ENCODE data around the gene PACSIN3. TPM values are rescaled to one million over a fixed set of nuclear protein-coding genes. Genes with fewer than 3 reads are reported as not detected.
"Not testable (repeated sequence)": the region's sequence is repeated elsewhere in the genome, so short reads cannot be mapped to it uniquely, and the experiment has no call there.

The PACSIN3 gene
- total RNA-seq, 1 donor from 2014 or later = 17.0 TPM

DNA sequence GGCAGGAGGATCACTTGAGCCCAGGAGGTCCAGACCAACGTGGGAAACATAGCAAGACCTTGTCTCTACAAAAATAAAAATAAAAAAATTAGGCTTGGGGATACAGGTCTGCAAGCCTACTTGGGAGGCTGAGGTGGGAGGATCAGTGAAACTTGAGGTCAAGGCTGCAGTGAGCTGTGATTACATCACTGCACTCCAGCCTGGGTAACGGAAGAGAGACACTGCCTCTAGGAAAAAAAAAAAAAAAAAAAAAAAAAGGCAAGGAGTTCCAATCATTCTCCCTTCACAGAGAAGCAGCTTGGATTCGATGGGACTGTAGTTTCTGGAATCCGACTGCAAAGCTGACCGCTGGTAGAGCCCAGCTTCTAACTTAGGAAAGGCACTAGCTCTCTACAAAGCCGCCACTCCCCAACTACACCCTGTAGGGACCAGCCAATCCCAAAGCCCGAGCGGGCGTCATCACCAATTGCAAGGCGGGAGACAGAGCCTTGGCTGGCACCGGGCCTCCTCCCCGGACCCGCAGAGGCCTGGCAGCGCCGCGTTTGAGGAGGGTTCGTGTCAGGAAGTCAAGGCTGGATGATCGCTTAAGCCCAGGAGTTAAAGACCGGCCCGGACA lies 27.8 kb upstream of the PACSIN3 start:
- peak; percentile 77 for DNase-seq (ENCODE audit: low spot score)
- intact Hi-C loops (cut with micrococcal nuclease) = loop anchor here (1.0 to 2.0 kb wide), 3 partner anchors 28 to 597 kb away; partner anchors contain the start of genes ATG13, CKAP5, HARBI1 and PACSIN3
- Mint-ChIP-seq H3K36me3 (ENCODE audit: low read depth) (peaks cover 25% of the 10 kb centered on the region), H3K4me1 (ENCODE audit: low read depth) (peaks cover 45% of the 10 kb centered on the region), H3K27me3 (ENCODE audit: insufficient read depth) (peaks cover 2% of the 10 kb centered on the region), H3K4me3 (peak overlapping the region; percentile 96), H3K9me3 (no peaks in the 10 kb centered on the region), H3K27ac (peak overlapping the region; percentile 100)

DNA sequence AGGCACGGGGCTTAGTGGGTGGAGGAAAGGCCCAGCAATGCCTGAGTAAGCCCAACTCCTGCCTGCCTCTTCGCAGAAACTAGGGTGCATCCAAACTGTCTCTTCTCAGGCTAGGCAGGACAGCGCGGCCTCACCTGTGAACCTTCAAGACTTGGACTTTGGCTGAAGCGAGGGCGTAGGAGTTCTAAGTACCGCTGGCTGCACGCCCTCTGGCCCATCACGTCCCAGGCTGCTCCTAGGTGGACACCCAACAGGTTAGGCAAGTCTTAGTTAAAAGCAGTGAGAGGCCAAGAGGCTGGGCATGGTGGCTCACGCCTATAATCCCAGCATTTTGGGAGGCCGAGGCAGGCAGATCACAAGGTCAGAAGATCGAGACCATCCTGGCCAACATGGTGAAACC lies 26.7 kb upstream of the PACSIN3 start:
- intact Hi-C loops (cut with micrococcal nuclease) = no loop called here
- Mint-ChIP-seq H3K4me1 (ENCODE audit: low read depth) (peaks cover 36% of the 10 kb centered on the region), H3K4me3 (peak overlapping the region; percentile 11), H3K27me3 (ENCODE audit: insufficient read depth) (peaks cover 2% of the 10 kb centered on the region), H3K9me3 (no peaks in the 10 kb centered on the region), H3K27ac (no peak overlapping the region), H3K36me3 (ENCODE audit: low read depth) (peaks cover 18% of the 10 kb centered on the region)
- DNase-seq (ENCODE audit: low spot score) = no peak

DNA sequence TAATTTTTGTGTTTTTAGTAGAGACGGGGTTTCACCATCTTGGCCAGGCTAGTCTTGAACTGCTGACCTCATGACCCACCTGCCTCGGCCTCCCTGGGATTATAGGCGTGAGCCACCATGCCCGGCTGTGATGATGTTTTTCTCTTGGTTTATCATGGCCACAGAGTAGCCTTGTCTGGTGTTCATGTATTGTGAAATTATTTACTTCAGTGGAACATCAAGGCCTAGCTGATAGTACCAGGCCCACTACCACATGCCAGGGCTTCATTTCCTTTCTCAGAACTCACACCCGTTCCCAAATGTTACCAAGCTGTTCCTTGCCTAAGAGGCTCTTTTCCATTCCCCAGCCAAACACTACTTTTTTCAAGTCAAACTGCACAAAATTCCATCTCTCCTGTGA lies 22.4 kb upstream of the PACSIN3 start:
- no peaks in the 10 kb centered on the region for H3K9me3 Mint-ChIP-seq
- H3K36me3 Mint-ChIP-seq (ENCODE audit: low read depth) = no peaks in the 10 kb centered on the region
- peaks cover 2% of the 10 kb centered on the region for H3K4me1 Mint-ChIP-seq (ENCODE audit: low read depth)
- DNase-seq (ENCODE audit: low spot score) = no peak
- intact Hi-C loops (cut with micrococcal nuclease) = no loop called here
- no peak overlapping the region for H3K4me3 Mint-ChIP-seq
- peaks cover 2% of the 10 kb centered on the region for H3K27me3 Mint-ChIP-seq (ENCODE audit: insufficient read depth)
- no peak overlapping the region for H3K27ac Mint-ChIP-seq

DNA sequence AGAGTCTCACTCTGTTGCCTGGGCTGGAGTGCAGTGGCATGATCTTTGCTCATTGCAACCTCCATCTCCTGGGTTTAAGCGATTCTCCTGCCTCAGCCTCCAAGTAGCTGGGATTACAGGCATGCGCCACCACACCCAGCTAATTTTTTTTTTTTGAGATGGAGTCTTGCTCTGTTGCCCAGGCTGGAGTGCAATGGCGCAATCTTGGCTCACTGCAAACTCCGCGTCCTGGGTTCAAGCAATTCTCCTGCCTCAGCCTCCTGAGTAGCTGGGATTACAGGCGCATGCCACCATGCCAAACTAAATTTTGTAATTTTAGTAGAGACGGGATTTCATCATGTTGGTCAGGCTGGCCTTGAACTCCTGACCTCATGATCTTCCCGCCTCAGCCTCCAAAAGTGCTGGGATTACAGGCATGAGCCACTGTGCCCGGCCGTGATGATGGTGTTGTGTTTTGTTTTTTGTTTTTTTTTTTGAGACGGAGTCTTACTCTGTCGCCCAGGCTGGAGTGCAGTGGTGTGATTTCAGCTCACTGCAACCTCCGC lies 21.8 kb upstream of the PACSIN3 start:
- H3K9me3 Mint-ChIP-seq; DNase-seq (ENCODE audit: low spot score); H3K36me3 Mint-ChIP-seq (ENCODE audit: low read depth); H3K27ac Mint-ChIP-seq; intact Hi-C loops (cut with micrococcal nuclease); H3K4me1 Mint-ChIP-seq (ENCODE audit: low read depth); H3K4me3 Mint-ChIP-seq; H3K27me3 Mint-ChIP-seq (ENCODE audit: insufficient read depth): not testable (repeated sequence)

DNA sequence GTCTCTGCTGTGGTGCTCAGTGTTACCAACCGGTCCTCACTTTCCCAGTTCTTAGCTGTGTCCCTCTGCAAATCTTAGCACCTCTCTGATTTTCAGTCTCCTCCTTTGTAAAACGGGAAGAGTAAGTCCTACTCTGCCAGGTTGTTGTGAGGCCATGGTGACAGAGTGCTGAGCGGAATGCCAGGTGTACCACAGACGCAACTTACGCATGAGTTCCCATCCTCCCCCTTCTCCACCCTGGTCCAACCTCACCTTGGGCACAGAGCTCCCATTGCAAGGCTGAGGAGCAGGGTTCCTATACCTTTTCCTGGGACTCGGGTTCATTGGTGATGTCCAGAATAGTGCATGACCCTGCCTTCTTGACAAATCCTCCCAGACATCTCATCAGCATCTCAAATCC lies 21.2 kb upstream of the PACSIN3 start:
- no peaks in the 10 kb centered on the region for H3K9me3 Mint-ChIP-seq
- intact Hi-C loops (cut with micrococcal nuclease) = no loop called here
- H3K4me3 Mint-ChIP-seq = no peak overlapping the region
- H3K36me3 Mint-ChIP-seq (ENCODE audit: low read depth) = no peaks in the 10 kb centered on the region
- no peak overlapping the region for H3K27ac Mint-ChIP-seq
- H3K27me3 Mint-ChIP-seq (ENCODE audit: insufficient read depth) = peaks cover 2% of the 10 kb centered on the region
- DNase-seq (ENCODE audit: low spot score) = no peak
- H3K4me1 Mint-ChIP-seq (ENCODE audit: low read depth) = no peaks in the 10 kb centered on the region

DNA sequence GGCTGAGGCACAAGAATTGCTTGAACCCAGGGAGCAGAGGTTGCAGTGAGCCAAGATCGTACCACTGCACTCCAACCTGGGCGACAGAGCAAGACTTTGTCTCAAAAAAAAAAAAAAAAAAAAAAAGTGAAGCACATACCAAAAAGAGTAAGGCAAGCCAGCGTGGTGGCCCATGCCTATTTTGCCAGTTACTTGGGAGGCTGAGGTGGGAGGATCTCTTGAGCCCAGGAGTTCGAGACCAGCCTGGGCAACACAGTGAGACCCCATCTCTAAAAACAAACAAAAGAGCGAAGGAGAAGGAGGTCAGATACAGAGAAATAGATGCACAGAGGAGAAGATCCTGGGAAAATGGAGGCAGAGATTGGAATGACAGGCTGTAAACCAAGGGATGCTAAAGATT lies 20.3 kb upstream of the PACSIN3 start:
- H3K9me3 Mint-ChIP-seq; H3K27me3 Mint-ChIP-seq (ENCODE audit: insufficient read depth); intact Hi-C loops (cut with micrococcal nuclease); H3K27ac Mint-ChIP-seq; H3K36me3 Mint-ChIP-seq (ENCODE audit: low read depth); H3K4me3 Mint-ChIP-seq; H3K4me1 Mint-ChIP-seq (ENCODE audit: low read depth); DNase-seq (ENCODE audit: low spot score): not testable (repeated sequence)

DNA sequence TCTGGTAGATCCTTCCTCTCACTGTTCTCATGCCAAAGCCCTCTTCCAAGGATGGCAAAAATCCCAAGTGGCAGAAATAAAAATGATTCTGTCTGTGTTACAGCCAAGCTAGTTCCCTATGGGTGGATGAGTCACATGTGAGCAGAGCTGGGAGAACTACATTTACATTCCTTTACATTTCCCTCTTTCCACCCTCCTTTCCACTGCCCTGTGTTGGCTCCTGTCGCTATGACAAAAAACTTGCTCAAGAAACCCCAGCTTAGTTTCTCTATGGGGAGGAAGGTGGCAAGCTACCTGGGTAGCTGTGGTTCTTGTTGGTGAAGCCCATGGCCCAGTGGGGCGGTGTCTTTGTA lies 18.4 kb upstream of the PACSIN3 start:
- intact Hi-C loops (cut with micrococcal nuclease) = no loop called here

DNA sequence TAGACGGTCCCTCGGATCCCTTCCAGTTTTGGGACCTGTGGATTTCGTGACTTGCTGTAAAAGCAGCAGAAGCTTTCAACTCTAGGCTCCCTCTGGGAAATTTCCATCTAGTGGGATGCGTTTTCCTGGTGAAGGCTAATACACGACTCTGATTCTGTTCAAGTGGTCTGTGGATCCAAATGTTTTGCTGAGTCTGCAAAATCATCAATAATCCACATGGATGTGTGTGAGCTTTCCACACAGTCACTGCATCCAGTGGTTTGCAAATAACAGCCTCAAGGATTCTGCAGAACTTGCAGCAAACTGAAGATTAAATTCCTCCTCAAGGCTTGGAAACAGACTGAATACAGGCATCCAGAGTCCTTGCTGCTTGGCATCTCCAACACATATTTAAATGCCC lies 16.3 kb upstream of the PACSIN3 start:
- Mint-ChIP-seq H3K9me3 (no peaks in the 10 kb centered on the region), H3K27ac (no peak overlapping the region)
- intact Hi-C loops (cut with micrococcal nuclease) = no loop called here

More for the DNA sequence above, 18.4 kb upstream of the PACSIN3 start:
- DNase-seq (ENCODE audit: low spot score) = no peak
- H3K27ac Mint-ChIP-seq = no peak overlapping the region
- no peaks in the 10 kb centered on the region for H3K36me3 Mint-ChIP-seq (ENCODE audit: low read depth)
- H3K9me3 Mint-ChIP-seq = no peaks in the 10 kb centered on the region
- peaks cover 5% of the 10 kb centered on the region for H3K27me3 Mint-ChIP-seq (ENCODE audit: insufficient read depth)
- no peak overlapping the region for H3K4me3 Mint-ChIP-seq
- no peaks in the 10 kb centered on the region for H3K4me1 Mint-ChIP-seq (ENCODE audit: low read depth)

DNA sequence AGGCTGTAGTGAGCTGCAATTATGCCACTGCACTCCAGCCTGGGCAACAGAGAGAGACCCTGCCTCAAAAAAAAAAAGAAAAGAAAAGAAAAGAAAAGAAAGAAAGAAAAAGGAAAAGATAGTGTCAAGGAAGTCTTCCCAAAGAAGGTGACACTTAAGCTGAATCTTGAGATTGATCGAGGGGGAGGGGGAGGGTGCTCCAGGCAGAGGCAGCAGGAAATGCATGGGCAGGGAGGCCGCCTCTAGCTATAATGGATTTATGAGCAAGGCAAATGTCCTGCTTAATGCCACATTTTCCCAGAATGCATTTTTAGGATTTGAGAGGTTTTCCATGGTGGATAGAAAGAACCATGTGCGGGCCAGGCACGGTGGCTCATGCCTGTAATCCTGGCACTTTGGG lies 14.8 kb upstream of the PACSIN3 start:
- H3K4me1 Mint-ChIP-seq (ENCODE audit: low read depth) = no peaks in the 10 kb centered on the region

More for the DNA sequence above, 16.3 kb upstream of the PACSIN3 start:
- Mint-ChIP-seq H3K27me3 (ENCODE audit: insufficient read depth) (peaks cover 15% of the 10 kb centered on the region), H3K4me3 (no peak overlapping the region), H3K36me3 (ENCODE audit: low read depth) (no peaks in the 10 kb centered on the region), H3K4me1 (ENCODE audit: low read depth) (no peaks in the 10 kb centered on the region)
- DNase-seq (ENCODE audit: low spot score) = no peak

DNA sequence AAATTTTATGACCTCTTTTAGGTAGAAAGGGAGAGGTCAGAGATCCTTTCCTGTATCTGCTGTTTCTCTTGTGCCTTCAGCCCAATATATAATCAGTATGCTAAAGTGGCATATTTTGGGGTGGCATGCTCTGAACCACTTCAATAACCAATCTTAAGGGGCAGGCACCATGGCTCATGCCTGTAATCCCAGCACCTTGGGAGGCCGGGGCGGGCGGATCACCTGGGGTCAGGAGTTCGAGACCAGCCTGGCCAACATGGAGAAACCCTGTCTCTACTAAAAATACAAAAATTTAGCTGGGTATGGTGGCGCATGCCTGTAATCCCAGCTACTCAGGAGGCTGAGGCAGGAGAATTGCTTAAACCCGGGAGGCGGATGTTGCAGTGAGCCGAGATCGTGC lies 11.9 kb upstream of the PACSIN3 start:
- not testable (repeated sequence) for H3K4me1 Mint-ChIP-seq (ENCODE audit: low read depth); H3K27ac Mint-ChIP-seq

More for the DNA sequence above, 14.8 kb upstream of the PACSIN3 start:
- no peaks in the 10 kb centered on the region for H3K9me3 Mint-ChIP-seq
- no peak for DNase-seq (ENCODE audit: low spot score)
- H3K4me3 Mint-ChIP-seq = no peak overlapping the region
- intact Hi-C loops (cut with micrococcal nuclease) = no loop called here
- no peaks in the 10 kb centered on the region for H3K36me3 Mint-ChIP-seq (ENCODE audit: low read depth)
- H3K27ac Mint-ChIP-seq = no peak overlapping the region
- H3K27me3 Mint-ChIP-seq (ENCODE audit: insufficient read depth) = peaks cover 16% of the 10 kb centered on the region

DNA sequence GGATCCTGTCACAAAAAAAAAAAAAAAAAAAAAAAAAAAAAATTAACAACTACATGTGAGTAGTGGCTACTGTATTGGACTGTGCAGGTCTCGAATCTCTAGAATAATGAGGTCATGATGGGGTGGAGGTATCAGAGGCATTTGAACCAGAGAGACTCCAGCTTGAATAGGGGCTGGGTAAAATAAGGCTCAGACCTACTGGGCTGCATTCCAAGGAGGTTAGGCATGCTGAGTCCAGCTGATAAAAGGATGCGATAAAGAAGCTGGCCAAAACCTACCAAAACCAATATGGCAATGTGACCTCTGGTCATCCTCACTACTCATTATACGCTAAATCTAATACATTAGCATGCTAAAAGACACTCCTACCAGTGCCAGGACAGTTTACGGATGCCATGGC lies 5.9 kb upstream of the PACSIN3 start:
- Mint-ChIP-seq H3K4me1 (ENCODE audit: low read depth) (no peaks in the 10 kb centered on the region), H3K27ac (no peak overlapping the region), H3K9me3 (no peaks in the 10 kb centered on the region), H3K4me3 (no peak overlapping the region), H3K36me3 (ENCODE audit: low read depth) (no peaks in the 10 kb centered on the region), H3K27me3 (ENCODE audit: insufficient read depth) (peaks cover 42% of the 10 kb centered on the region)
- DNase-seq (ENCODE audit: low spot score) = no peak
- intact Hi-C loops (cut with micrococcal nuclease) = no loop called here

More for the DNA sequence above, 11.9 kb upstream of the PACSIN3 start:
- H3K9me3 Mint-ChIP-seq; DNase-seq (ENCODE audit: low spot score); H3K36me3 Mint-ChIP-seq (ENCODE audit: low read depth); H3K4me3 Mint-ChIP-seq; intact Hi-C loops (cut with micrococcal nuclease): not testable (repeated sequence)
- peaks cover 22% of the 10 kb centered on the region for H3K27me3 Mint-ChIP-seq (ENCODE audit: insufficient read depth)

DNA sequence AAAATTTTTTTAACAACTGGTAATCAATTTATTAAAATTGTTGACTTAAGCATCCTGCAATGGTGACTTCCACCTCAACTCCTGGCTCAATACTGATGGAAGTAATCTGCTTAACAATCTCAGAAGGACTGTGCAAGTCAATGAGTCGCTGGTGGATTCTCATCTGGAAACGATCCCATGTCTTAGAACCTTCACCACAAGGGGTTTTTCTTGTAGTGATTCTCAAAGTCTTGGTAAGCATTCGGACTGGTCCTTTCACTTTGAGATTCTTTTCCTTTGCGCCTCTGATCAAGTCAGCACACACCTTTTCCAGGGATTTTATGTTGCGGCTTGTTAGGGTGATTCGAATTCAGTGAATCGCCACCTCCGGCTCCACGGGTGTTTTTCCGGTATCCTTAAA lies 4.9 kb upstream of the PACSIN3 start:
- DNase-seq (ENCODE audit: low spot score); H3K4me1 Mint-ChIP-seq (ENCODE audit: low read depth); intact Hi-C loops (cut with micrococcal nuclease); H3K27ac Mint-ChIP-seq; H3K4me3 Mint-ChIP-seq; H3K9me3 Mint-ChIP-seq; H3K36me3 Mint-ChIP-seq (ENCODE audit: low read depth): not testable (repeated sequence)
- H3K27me3 Mint-ChIP-seq (ENCODE audit: insufficient read depth) = peaks cover 45% of the 10 kb centered on the region

DNA sequence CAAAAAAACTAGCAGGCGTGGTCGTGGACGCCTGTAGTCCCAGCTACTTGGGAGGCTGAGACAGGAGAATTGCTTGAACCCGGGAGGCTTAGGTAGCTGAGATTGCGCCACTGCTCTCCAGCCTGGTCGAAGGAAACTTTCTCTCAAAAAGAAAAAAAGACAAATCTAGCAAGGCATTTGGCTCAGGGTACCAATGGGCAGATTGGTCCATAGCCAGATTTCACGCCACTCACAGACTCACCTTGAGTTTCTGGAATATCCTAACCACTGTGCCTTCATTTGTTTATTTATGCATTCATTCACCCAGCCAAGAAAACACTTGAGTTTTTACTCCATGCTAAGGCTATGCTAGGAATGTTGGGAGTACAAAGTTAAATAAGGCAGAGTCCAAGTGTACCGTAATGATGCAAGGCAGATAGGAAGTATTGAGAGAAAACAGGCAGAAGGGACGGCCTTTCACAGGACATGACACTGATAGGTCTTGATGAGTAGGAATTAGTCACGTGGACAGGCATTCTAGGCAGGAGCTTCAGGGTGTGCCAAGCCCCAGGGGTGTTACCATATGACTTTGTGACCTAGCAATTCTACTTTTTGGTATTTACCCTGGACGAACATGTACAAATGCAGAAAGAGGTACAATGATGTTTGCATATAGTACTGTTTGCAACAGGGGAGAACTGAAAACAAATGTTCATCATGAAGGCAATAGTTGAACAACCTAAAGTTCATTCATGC lies 3.0 kb upstream of the PACSIN3 start:
- no peak overlapping the region for H3K27ac Mint-ChIP-seq
- no peak for DNase-seq (ENCODE audit: low spot score)
- H3K4me3 Mint-ChIP-seq = no peak overlapping the region
- peaks cover 3% of the 10 kb centered on the region for H3K36me3 Mint-ChIP-seq (ENCODE audit: low read depth)
- peaks cover 47% of the 10 kb centered on the region for H3K27me3 Mint-ChIP-seq (ENCODE audit: insufficient read depth)
- H3K4me1 Mint-ChIP-seq (ENCODE audit: low read depth) = no peaks in the 10 kb centered on the region
- intact Hi-C loops (cut with micrococcal nuclease) = no loop called here
- H3K9me3 Mint-ChIP-seq = no peaks in the 10 kb centered on the region

Data from activated T-helper 1 cell treated with anti-CD3 and anti-CD28 coated beads, Interleukin-12 subunit alpha, Interleukin-12 subunit beta, Interleukin-2, Interleukin-4 antibody, amounts not matched to agents 30 ng/mL and 10 ng/mL and 1 ng/mL, durations not matched to agents 14 hours and 24 hours and 36 hours (primary cell).